Nucleus accumbens (tissue), 56 donors: ENCODE measurements around the gene HDAC9.

ENCODE experiments used
- DNase-seq, 56 donors: peaks; one replicate each; lab custom pipeline; 2025; lab: John Stamatoyannopoulos, UW

The HDAC9 gene

DNA sequence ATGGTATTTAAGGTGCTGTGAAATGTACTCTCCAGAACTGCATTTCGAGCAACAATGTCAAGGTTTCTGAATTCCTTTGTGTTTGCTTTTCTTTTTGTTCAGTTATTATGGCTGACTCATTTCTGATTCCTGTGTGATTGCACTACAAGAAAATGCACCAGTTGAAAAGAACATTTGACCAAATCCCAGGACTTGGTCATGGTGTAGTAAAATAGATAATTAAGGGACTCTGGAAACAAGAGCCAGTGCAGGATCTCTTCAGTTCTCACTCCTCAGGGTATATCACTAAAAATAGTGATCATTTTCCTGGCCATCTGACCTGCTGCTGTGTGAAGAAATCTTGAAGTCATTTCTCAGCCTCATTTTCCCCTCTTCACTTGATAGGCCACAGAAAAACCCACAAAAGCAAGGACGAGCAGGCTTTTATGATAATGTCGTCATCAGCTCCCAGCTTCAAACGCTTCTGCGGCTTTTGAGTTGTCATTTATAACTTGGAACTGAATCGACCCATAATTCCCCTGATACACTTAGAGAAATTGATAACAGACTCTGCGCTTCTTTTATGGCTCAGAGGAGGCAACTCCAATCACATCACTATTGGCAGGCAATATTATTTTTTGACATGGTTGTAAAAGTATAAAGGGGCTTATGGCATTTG is 274.7 kb downstream of the HDAC9 start:
- no peak for DNase-seq

- no peak for DNase-seq
Observed at GRCh38 chr7:18770822-18771221, 275.3 kb downstream of the HDAC9 start.

DNA sequence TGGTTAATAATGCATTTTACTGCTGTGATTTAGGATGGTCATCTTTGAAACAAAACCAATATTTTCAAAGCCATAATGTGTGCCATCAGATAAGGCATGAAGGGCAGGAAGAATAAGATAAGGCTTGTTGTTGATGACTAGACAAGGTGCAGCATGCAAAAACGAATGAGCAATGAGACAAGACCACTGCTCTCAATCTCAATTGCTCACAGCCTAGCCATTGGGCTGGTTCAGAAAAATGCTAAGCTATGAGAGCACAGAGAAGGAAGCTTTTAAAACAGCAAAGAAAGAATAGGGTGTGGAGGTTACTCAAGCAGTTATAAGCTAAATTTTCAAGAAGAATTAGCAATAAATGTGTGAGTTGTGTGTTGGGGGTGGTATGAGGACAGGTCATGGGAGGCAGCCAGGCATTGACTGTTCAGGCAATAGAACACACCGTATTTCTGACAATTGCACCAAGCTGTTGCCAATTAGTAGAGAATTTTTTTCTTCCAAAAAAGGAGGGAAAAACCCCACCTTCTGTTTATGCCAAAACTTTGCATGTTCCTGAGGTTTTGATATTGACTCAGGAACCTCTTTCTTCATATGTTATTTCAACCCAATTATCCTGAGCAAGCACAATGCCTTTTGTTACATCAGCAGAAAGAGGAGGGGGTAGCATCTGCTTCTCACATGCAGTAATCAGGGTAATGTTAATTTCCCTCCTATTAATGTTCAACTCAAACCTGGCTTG is 276.5 kb downstream of the HDAC9 start:
- no peak for DNase-seq

- no peak for DNase-seq
Observed at GRCh38 chr7:18772567-18772965, 277.0 kb downstream of the HDAC9 start.

DNA sequence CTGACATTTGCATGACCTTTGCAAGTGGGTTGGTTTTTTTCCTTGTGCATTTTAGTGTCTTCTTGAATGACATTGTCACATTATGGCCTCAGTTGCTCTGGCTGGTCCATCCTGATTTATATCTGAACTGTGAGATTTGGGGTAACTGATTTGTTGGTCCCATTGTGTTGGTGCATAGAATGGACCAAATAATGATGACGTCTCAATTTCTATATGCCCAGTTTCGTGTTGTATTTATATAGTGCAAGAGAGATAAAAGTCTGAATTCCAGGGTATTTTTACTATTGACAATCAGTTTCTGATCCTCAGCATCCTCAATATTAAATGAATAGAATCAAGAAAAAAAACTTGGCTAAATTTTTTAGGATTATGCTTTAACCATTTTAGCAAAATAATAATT is 281.8 kb downstream of the HDAC9 start:
- no peak for DNase-seq

- DNase-seq: no peak
Observed at GRCh38 chr7:18778594-18778993, 283.0 kb downstream of the HDAC9 start.

DNA sequence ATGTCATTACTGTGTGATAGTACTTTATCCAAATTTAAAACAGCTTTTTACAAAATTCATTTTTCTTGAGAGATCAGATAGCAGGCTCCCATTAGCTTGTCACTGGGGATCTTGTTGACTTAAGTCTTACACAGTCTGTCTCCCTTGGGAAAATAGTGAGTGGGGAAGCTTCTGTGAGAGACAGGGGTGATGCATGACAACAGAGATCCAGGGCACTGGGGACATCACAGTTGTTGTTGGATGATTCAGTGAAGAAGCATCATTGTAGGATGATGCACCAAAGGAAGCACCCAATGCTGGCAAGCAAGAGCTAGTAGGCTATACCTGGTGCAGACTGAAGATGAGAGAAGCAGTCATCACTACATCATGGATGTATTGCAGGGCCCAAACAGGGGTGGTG is 284.7 kb downstream of the HDAC9 start:
- no peak for DNase-seq

DNA sequence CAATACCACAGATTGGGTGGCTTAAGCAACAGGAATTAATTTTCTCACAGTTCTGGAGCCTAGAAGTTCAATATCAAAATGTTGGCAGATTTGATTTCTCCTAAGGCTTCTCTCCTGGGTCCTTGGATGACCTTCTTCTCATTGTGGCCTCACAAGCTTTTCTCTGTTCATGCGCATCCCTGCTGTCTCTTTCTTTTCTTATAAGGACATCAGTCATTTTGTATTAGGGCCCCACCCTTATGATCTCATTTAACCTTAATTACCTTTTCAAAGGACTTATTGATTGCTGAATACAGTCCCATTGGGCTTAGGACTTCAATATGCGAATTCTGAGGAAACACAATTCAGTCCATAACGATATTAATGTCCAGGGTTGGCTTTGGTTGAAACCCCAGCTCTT is 285.4 kb downstream of the HDAC9 start:
- DNase-seq: no peak

- DNase-seq: no peak
Observed at GRCh38 chr7:18786196-18786727, 290.7 kb downstream of the HDAC9 start.

GRCh38 chr7:18786796-18787195 is 291.2 kb downstream of the HDAC9 start:
- no peak for DNase-seq

DNA sequence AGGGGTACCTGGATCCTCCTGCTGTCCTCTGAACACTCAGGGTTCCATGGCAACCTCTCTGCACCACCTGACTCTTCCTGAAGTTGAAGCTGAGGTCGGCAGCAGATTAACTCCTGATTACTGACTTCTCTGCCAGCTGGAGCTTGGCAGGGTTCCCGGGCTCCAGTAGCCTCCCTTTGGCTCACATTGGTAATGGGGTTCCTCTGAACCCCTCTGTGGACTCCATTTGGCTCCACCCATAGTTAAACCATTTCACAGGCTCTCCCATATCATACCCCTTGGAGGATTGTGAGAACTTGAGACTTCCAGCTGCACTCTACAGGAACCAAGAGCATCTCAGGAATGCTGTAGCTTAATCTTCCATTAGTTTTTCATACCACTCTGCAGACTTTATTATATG is 292.5 kb downstream of the HDAC9 start:
- no peak for DNase-seq

GRCh38 chr7:18792871-18793595 is 297.5 kb downstream of the HDAC9 start:
- DNase-seq: no peak

- DNase-seq: no peak
Observed at GRCh38 chr7:18796216-18796615, 300.7 kb downstream of the HDAC9 start.

DNA sequence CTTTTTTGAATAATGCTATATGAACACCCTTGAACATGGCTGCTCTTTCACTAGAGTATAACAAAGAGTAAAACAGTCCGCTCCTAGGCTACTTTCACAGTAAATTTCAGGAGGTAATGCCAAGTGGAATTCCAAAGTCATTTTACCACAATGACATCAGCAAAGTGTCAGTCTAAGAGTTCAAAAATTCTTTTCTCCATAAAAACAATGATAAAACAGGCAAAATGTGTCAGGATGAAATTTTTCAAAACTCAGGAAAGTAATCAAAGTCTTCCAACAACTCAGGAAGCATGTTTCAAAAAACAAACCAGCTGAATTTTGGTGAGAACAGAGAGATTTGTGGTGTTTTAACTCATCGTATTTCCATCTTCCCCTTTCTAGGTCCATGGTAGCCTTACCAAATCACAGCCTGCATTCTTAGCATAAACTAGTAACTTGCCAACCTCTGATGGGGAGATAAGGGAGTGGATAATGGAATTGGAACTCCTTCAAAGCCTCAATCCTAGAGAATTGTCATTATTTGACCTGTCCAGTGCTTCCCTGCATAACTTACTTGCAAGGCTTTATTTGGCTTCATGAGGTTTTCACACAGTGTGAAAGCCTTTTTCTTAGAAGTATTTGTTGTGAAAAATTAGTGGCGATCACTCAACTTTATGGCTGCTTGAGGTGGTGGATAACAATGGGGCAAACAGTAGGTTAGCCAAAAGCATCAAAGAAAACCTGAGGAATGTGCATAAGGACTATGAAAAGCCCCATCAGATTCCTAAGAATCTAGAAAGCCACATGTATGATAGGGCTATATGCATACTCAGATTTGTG is 302.7 kb downstream of the HDAC9 start:
- no peak for DNase-seq

DNA sequence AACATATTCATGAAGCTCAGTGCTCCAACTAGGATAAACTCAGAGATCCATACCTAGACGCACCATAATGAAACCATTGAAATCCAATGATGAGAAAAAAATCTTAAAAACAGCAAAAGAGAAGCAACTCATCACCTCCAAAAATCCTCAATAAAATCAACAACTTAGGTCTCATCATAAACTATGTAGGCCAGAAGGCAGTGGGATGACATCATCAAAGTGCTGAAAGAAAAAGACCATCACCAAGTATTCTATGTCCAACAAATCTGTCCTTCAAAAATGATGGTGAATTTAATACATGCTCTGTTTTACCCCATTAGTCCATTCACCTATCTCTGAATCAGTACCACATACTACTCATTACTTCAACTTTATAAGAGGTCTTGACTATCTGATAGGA is 304.4 kb downstream of the HDAC9 start:
- DNase-seq: no peak

DNA sequence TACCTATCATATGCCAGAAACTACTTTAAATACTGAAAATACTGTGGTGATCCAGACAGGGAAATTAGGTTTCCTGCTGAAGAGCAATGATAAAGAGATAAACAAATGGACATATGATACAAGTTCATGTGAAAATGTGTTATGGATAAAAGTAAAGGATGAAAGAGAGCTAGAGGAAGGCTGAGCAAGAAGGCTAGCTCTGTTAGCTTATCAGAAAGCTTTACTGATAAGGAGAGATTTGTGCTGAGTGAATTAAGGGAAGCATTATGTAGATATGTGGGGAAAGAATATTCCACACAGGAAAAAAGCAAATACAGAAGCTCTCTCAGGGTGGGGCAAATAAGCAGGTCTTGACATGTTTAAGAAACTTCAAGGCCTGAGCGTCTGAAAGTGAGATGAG is 308.4 kb downstream of the HDAC9 start:
- DNase-seq: no peak

- no peak for DNase-seq
Observed at GRCh38 chr7:18806177-18806576, 310.6 kb downstream of the HDAC9 start.

GRCh38 chr7:18808026-18808425 is 312.5 kb downstream of the HDAC9 start:
- DNase-seq: no peak

GRCh38 chr7:18815261-18815960 is 319.9 kb downstream of the HDAC9 start:
- no peak for DNase-seq

DNA sequence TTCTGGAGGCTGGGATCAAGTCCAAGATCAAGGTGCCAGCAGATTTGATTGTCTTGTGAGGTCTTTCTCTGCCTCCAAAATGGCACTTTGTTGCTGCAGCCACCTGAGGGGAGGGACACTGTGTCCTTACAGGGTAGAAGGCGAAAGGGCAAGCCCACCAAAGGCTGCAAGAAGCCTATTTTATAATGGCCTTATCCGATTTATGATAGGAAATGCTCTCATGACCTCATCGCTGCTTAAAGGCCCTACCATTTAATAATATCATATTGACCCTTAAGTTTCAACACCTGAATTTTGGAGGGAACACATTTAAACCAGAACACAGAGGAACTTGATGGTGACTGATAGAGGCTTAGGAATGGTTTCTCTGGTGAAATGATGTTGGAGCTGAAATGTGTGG is 325.4 kb downstream of the HDAC9 start:
- DNase-seq: no peak
